Measurements from ENCODE around the gene PLA2G3. TPM values are rescaled to one million over a fixed set of nuclear protein-coding genes. Genes with fewer than 3 reads are reported as not detected.

PLA2G3 gene
- total and polyA plus RNA-seq, 7 donors, result not detected

GRCh38 chr22:31094021-31094551 is 46.2 kb downstream of the PLA2G3 start:
- peak; percentile 54 to 81 for DNase-seq
- ATAC-seq, result peak; percentile 67 to 87 (median 72)
- Histone ChIP-seq H3K4me1 (peaks cover 48% of the 10 kb centered on the region), H3K27me3 (ENCODE audit: insufficient read depth in 3 of 3, low read length in 2 of 3) (no peaks in the 10 kb centered on the region), H3K4me3 (peak overlapping the region; percentile 77), H3K36me3 (ENCODE audit: insufficient read depth in 1 of 2, low read depth in 1 of 2) (peaks cover 0 to 84% of the 10 kb centered on the region in 2 donors), H3K9me3 (no peaks in the 10 kb centered on the region), H3K27ac (peak overlapping the region; percentile 94)
- no peak for TF ChIP-seq CTCF (IDR thresholded peaks at IDR 0.05)
- intact Hi-C loops (cut with DNase I), result loop anchor here in 1 of 2 donors (5.0 kb wide), 1 partner anchor 138 kb away; no protein-coding TSS in a partner anchor
- WGBS, 3 donors, result 23 to 24% (median 24%) methylated on average over 4 to 5 of the region's 5 CpGs

DNA sequence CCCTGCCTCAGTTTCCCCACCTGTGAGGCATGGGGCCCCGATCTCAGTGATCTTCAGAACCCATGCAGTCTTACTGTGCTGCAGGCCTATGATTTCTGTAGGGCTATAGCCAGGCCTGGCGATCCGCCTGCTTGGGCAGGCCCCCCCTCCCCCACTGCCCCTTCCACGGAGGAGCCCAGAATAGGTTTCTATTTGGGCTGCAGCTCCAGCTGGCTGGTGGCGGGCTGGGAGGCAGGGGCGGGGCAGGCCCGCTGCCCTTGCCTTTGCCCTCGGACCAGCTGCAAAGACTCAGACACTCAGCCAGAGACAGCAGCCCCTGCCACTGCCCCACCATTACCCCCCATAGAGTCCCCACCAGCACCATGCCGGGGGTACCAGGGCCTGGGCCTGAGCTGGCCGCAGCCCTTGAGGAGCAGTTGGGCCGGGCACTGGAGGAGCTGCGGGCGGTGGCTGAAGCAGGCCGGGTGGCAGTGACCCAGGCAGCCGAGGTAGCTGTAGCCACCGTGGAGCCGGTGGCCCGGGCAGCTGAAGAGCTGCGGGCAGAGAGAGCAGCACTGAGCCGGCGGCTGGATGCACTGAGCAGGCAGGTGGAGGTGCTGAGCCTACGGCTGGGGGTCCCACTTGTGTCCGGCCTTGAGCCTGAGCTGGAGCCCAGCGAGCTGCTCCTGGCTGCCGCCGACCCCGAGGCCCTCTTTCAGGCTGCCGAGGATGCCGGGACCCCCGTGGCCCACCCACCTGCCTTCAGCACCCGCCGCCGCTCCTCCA is 47.0 kb downstream of the PLA2G3 start:
- intact Hi-C loops (cut with DNase I), result loop anchor here in 1 of 2 donors (5.0 kb wide), 1 partner anchor 139 kb away; no protein-coding TSS in a partner anchor

GRCh38 chr22:31092161-31092560 is 48.1 kb downstream of the PLA2G3 start:
- Histone ChIP-seq H3K27me3 (ENCODE audit: insufficient read depth in 3 of 3, low read length in 2 of 3) (no peaks in the 10 kb centered on the region), H3K27ac (peak overlapping the region; percentile 94), H3K36me3 (ENCODE audit: insufficient read depth in 1 of 2, low read depth in 1 of 2) (peaks cover 0 to 80% of the 10 kb centered on the region in 2 donors), H3K4me3 (no peak overlapping the region), H3K9me3 (no peaks in the 10 kb centered on the region), H3K4me1 (peaks cover 38% of the 10 kb centered on the region)
- no peak for ATAC-seq
- intact Hi-C loops (cut with DNase I), result loop anchor here in 1 of 2 donors (5.0 kb wide), 1 partner anchor 140 kb away; no protein-coding TSS in a partner anchor
- TF ChIP-seq CTCF (IDR thresholded peaks at IDR 0.05), result no peak
- no peak for DNase-seq
- WGBS, 3 donors, result 90 to 95% (median 93%) methylated on average over 9 of the region's 9 CpGs

More for the DNA sequence above, 47.0 kb downstream of the PLA2G3 start:
- ATAC-seq, result peak; percentile 84 to 91 (median 86)
- Histone ChIP-seq H3K9me3 (no peaks in the 10 kb centered on the region), H3K4me3 (peak overlapping the region; percentile 77), H3K27me3 (ENCODE audit: insufficient read depth in 3 of 3, low read length in 2 of 3) (no peaks in the 10 kb centered on the region), H3K4me1 (peaks cover 40% of the 10 kb centered on the region), H3K36me3 (ENCODE audit: insufficient read depth in 1 of 2, low read depth in 1 of 2) (peaks cover 0 to 84% of the 10 kb centered on the region in 2 donors), H3K27ac (peak overlapping the region; percentile 94)
- 25 to 39% (median 33%) methylated on average over 27 to 33 of the region's 33 CpGs for WGBS, 3 donors
- TF ChIP-seq CTCF (IDR thresholded peaks at IDR 0.05), result no peak
- DNase-seq, result peak; percentile 76 to 93

DNA sequence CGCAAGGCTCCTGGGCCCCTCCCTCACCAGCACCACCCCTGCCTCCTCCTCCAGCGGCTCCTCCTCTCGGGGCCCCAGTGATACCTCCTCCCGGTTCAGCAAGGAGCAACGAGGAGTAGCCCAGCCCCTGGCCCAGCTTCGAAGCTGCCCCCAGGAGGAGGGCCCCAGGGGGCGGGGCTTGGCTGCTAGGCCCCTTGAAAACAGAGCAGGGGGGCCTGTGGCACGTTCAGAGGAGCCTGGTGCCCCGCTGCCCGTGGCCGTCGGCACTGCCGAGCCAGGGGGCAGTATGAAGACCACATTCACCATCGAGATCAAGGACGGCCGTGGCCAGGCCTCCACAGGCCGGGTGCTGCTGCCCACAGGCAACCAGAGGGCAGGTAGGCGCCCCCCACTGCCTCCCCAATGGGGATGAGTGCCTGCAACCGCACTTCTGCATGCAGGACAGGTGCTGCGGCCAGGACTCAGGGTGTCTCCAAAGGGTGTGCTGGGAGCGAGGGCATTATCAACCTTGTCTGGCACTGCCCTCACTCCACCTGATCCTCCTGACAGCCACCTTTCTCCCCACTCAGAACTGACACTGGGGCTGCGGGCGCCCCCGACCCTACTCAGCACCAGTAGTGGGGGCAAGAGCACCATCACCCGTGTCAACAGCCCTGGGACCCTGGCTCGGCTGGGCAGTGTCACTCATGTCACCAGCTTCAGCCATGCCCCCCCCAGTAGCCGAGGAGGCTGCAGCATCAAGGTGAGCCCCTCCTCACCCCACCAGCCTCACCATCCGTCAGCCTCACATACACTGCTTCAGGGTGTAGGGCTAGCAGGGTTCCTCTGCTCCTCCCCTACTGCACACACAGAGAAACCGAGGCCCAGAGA is 49.0 kb downstream of the PLA2G3 start:
- H3K27me3 ChIP-seq (ENCODE audit: insufficient read depth in 3 of 3, low read length in 2 of 3), result no peaks in the 10 kb centered on the region
- TF ChIP-seq CTCF (IDR thresholded peaks at IDR 0.05), result no peak
- peaks cover 31% of the 10 kb centered on the region for H3K4me1 ChIP-seq
- H3K27ac ChIP-seq, result no peak overlapping the region
- ATAC-seq, result no peak
- intact Hi-C loops (cut with DNase I), result loop anchor here in 1 of 2 donors (5.0 kb wide), 1 partner anchor 141 kb away; no protein-coding TSS in a partner anchor
- no peak overlapping the region for H3K4me3 ChIP-seq
- peak in 1 of 2 donors; percentile 55 for DNase-seq
- 86% methylated on average over 29 of the region's 29 CpGs for WGBS, 3 donors
- H3K36me3 ChIP-seq (ENCODE audit: insufficient read depth in 1 of 2, low read depth in 1 of 2), result peaks cover 0 to 72% of the 10 kb centered on the region in 2 donors
- H3K9me3 ChIP-seq, result no peaks in the 10 kb centered on the region
